Naive B cell (primary cell): Measurements from ENCODE around the gene TRIM8. TPM values are rescaled to one million over a fixed set of nuclear protein-coding genes. Genes with fewer than 3 reads are reported as not detected.
A peak's percentile ranks its signal among the peaks of the same experiment; 100 is the strongest.

Experiments
- ATAC-seq, 2 donors: fragments of 150-1000 bp; cut with Tn5 transposase; 2 replicates each; pipeline ENCODE4 v1.10.0; 2021; ENCODE audit warnings: low read depth in 2 of 2, mild to moderate bottlenecking in 2 of 2, moderate library complexity in 2 of 2
- DNase-seq: peaks from one replicate; pipeline ENCODE4 v3.0.0; 2022
- H3K27ac Mint-ChIP-seq, 6 donors: one replicate each; pipeline ENCODE4 v1.8.0; 2020 to 2022; ENCODE audit warnings: mild to moderate bottlenecking in 6 of 6, mixed read lengths in 6 of 6, moderate library complexity in 5 of 6, inconsistent platforms in 2 of 6
- H3K27me3 Mint-ChIP-seq, 3 donors: one replicate each; pipeline ENCODE4 v1.8.0; 2021 to 2022; ENCODE audit warnings: mixed read lengths in 3 of 3, mild to moderate bottlenecking in 1 of 3
- H3K36me3 Mint-ChIP-seq, 2 donors: one replicate each; pipeline ENCODE4 v1.8.0; 2020 to 2022; ENCODE audit warnings: mixed read lengths in 2 of 2, inconsistent platforms in 1 of 2, mild to moderate bottlenecking in 1 of 2
- H3K4me1 Mint-ChIP-seq, 3 donors: one replicate each; pipeline ENCODE4 v1.8.0; 2020 to 2022; ENCODE audit warnings: mixed read lengths in 3 of 3, inconsistent platforms in 1 of 3, mild to moderate bottlenecking in 1 of 3, moderate library complexity in 1 of 3
- H3K4me3 Mint-ChIP-seq, 8 donors: one replicate each; pipeline ENCODE4 v1.8.0; 2020 to 2022; ENCODE audit warnings: mild to moderate bottlenecking in 8 of 8, mixed read lengths in 8 of 8, moderate library complexity in 8 of 8, inconsistent platforms in 2 of 8
- H3K9me3 Mint-ChIP-seq, 7 donors: one replicate each; pipeline ENCODE4 v1.8.0; 2020 to 2022; ENCODE audit warnings: mixed read lengths in 7 of 7, mild to moderate bottlenecking in 5 of 7, inconsistent platforms in 2 of 7, moderate library complexity in 1 of 7
- polyA plus RNA-seq, 6 donors: library from polyadenylated mRNA; unstranded; fragments of 300-500 nt; fragmentation: Illumina TruSeq; gene quantifications; one replicate each; pipeline ENCODE4 v1.2.3, GENCODE V29; 2021; ENCODE audit warnings: low read depth in 6 of 6

Gene TRIM8
- polyA plus RNA-seq, 6 donors from 2014 or later = 27.1 to 45.8 (median 30.2) TPM

- H3K27me3 Mint-ChIP-seq = no peaks in the 10 kb centered on the region
- H3K27ac Mint-ChIP-seq = no peak overlapping the region
Measured at GRCh38 chr10:102605712-102606111, 38.6 kb upstream of the TRIM8 start.

GRCh38 chr10:102608487-102608886 lies 35.8 kb upstream of the TRIM8 start:
- H3K4me1 Mint-ChIP-seq = peaks cover 5 to 13% (median 5%) of the 10 kb centered on the region in 3 donors
- peaks cover 0 to 3% of the 10 kb centered on the region in 2 donors for H3K36me3 Mint-ChIP-seq
- peak overlapping the region in 1 of 6 donors; percentile 55 for H3K27ac Mint-ChIP-seq
- DNase-seq = no peak
- no peaks in the 10 kb centered on the region for H3K27me3 Mint-ChIP-seq
- H3K4me3 Mint-ChIP-seq = no peak overlapping the region
- H3K9me3 Mint-ChIP-seq = no peaks in the 10 kb centered on the region
- peak in 1 of 2 donors; percentile 43 for ATAC-seq

More at GRCh38 chr10:102605712-102606111, 38.6 kb upstream of the TRIM8 start:
- no peak for DNase-seq
- Mint-ChIP-seq H3K36me3 (peaks cover 0 to 3% of the 10 kb centered on the region in 2 donors), H3K4me1 (peaks cover 0 to under 1% (median 0%) of the 10 kb centered on the region in 3 donors), H3K4me3 (peak overlapping the region in 1 of 8 donors; percentile 58), H3K9me3 (no peaks in the 10 kb centered on the region)
- no peak for ATAC-seq

GRCh38 chr10:102610441-102610887 lies 33.8 kb upstream of the TRIM8 start:
- no peaks in the 10 kb centered on the region for H3K36me3 Mint-ChIP-seq
- H3K27me3 Mint-ChIP-seq = no peaks in the 10 kb centered on the region
- DNase-seq (no peak), ATAC-seq (no peak)
- H3K9me3 Mint-ChIP-seq = no peaks in the 10 kb centered on the region
- H3K27ac Mint-ChIP-seq = peak overlapping the region in 2 of 6 donors; percentile 29 to 66
- H3K4me3 Mint-ChIP-seq = no peak overlapping the region
- H3K4me1 Mint-ChIP-seq = peaks cover 5 to 16% (median 5%) of the 10 kb centered on the region in 3 donors

- ATAC-seq (no peak), DNase-seq (no peak)
- Mint-ChIP-seq H3K27ac (no peak overlapping the region), H3K36me3 (no peaks in the 10 kb centered on the region), H3K4me1 (peaks cover 5 to 23% (median 6%) of the 10 kb centered on the region in 3 donors), H3K4me3 (no peak overlapping the region), H3K27me3 (no peaks in the 10 kb centered on the region), H3K9me3 (no peaks in the 10 kb centered on the region)
Measured at GRCh38 chr10:102611514-102612087, 32.7 kb upstream of the TRIM8 start.

GRCh38 chr10:102612964-102613275 lies 31.4 kb upstream of the TRIM8 start:
- ATAC-seq (peak; percentile 50 to 54), DNase-seq (no peak)
- Mint-ChIP-seq H3K9me3 (no peaks in the 10 kb centered on the region), H3K4me1 (peaks cover 5 to 23% (median 11%) of the 10 kb centered on the region in 3 donors), H3K4me3 (peak overlapping the region in 2 of 8 donors; percentile 42 to 64), H3K27ac (peak overlapping the region in 4 of 6 donors; percentile 34 to 84 (median 82)), H3K36me3 (peaks cover 1 to 13% of the 10 kb centered on the region in 2 donors), H3K27me3 (no peaks in the 10 kb centered on the region)

GRCh38 chr10:102613286-102613685 lies 31.0 kb upstream of the TRIM8 start:
- Mint-ChIP-seq H3K9me3 (no peaks in the 10 kb centered on the region), H3K27ac (peak overlapping the region in 5 of 6 donors; percentile 21 to 84 (median 82)), H3K36me3 (peaks cover 5 to 16% of the 10 kb centered on the region in 2 donors), H3K4me3 (no peak overlapping the region), H3K4me1 (peaks cover 5 to 23% (median 11%) of the 10 kb centered on the region in 3 donors), H3K27me3 (no peaks in the 10 kb centered on the region)
- no peak for DNase-seq
- ATAC-seq = no peak

- peak overlapping the region in 1 of 6 donors; percentile 22 for H3K27ac Mint-ChIP-seq
- peaks cover 5 to 23% (median 11%) of the 10 kb centered on the region in 3 donors for H3K4me1 Mint-ChIP-seq
- no peak overlapping the region for H3K4me3 Mint-ChIP-seq
Measured at GRCh38 chr10:102613785-102614184, 30.5 kb upstream of the TRIM8 start.

GRCh38 chr10:102614888-102615287 lies 29.4 kb upstream of the TRIM8 start:
- Mint-ChIP-seq H3K4me3 (no peak overlapping the region), H3K4me1 (peaks cover 5 to 23% (median 11%) of the 10 kb centered on the region in 3 donors), H3K9me3 (no peaks in the 10 kb centered on the region), H3K36me3 (peaks cover 5 to 21% of the 10 kb centered on the region in 2 donors), H3K27ac (peak overlapping the region in 1 of 6 donors; percentile 69), H3K27me3 (no peaks in the 10 kb centered on the region)
- ATAC-seq = no peak
- DNase-seq = no peak

More at GRCh38 chr10:102613785-102614184, 30.5 kb upstream of the TRIM8 start:
- Mint-ChIP-seq H3K9me3 (no peaks in the 10 kb centered on the region), H3K27me3 (no peaks in the 10 kb centered on the region), H3K36me3 (peaks cover 5 to 21% of the 10 kb centered on the region in 2 donors)
- ATAC-seq (no peak), DNase-seq (no peak)

GRCh38 chr10:102615361-102615760 lies 28.9 kb upstream of the TRIM8 start:
- DNase-seq (no peak), ATAC-seq (peak in 1 of 2 donors; percentile 41)
- H3K36me3 Mint-ChIP-seq = peaks cover 5 to 21% of the 10 kb centered on the region in 2 donors
- H3K9me3 Mint-ChIP-seq = no peaks in the 10 kb centered on the region
- H3K27ac Mint-ChIP-seq = peak overlapping the region in 2 of 6 donors; percentile 19 to 69
- H3K4me3 Mint-ChIP-seq = no peak overlapping the region
- H3K4me1 Mint-ChIP-seq = peaks cover 5 to 23% (median 11%) of the 10 kb centered on the region in 3 donors
- no peaks in the 10 kb centered on the region for H3K27me3 Mint-ChIP-seq

GRCh38 chr10:102616066-102616770 lies 28.1 kb upstream of the TRIM8 start:
- H3K27ac Mint-ChIP-seq = peak overlapping the region in 1 of 6 donors; percentile 60
- no peaks in the 10 kb centered on the region for H3K9me3 Mint-ChIP-seq
- DNase-seq (peak; percentile 6), ATAC-seq (peak; percentile 47 to 71)
- H3K4me3 Mint-ChIP-seq = peak overlapping the region in 1 of 8 donors; percentile 47
- no peaks in the 10 kb centered on the region for H3K27me3 Mint-ChIP-seq
- peaks cover 5 to 21% of the 10 kb centered on the region in 2 donors for H3K36me3 Mint-ChIP-seq
- H3K4me1 Mint-ChIP-seq = peaks cover 5 to 23% (median 6%) of the 10 kb centered on the region in 3 donors

- no peak overlapping the region for H3K4me3 Mint-ChIP-seq
- H3K4me1 Mint-ChIP-seq = peaks cover 5 to 20% (median 6%) of the 10 kb centered on the region in 3 donors
- H3K27me3 Mint-ChIP-seq = no peaks in the 10 kb centered on the region
- DNase-seq (no peak), ATAC-seq (no peak)
- H3K27ac Mint-ChIP-seq = peak overlapping the region in 2 of 6 donors; percentile 52 to 60
- peaks cover 5 to 21% of the 10 kb centered on the region in 2 donors for H3K36me3 Mint-ChIP-seq
- no peaks in the 10 kb centered on the region for H3K9me3 Mint-ChIP-seq
Measured at GRCh38 chr10:102617041-102617440, 27.2 kb upstream of the TRIM8 start.

- no peak overlapping the region for H3K4me3 Mint-ChIP-seq
- no peaks in the 10 kb centered on the region for H3K9me3 Mint-ChIP-seq
- no peaks in the 10 kb centered on the region for H3K27me3 Mint-ChIP-seq
- peaks cover 5 to 21% of the 10 kb centered on the region in 2 donors for H3K36me3 Mint-ChIP-seq
- ATAC-seq (no peak), DNase-seq (no peak)
- peak overlapping the region in 1 of 6 donors; percentile 59 for H3K27ac Mint-ChIP-seq
- H3K4me1 Mint-ChIP-seq = peaks cover 3 to 13% (median 6%) of the 10 kb centered on the region in 3 donors
Measured at GRCh38 chr10:102617816-102618215, 26.5 kb upstream of the TRIM8 start.

- ATAC-seq (no peak), DNase-seq (no peak)
- H3K4me3 Mint-ChIP-seq = no peak overlapping the region
- H3K27ac Mint-ChIP-seq = peak overlapping the region in 1 of 6 donors; percentile 63
- no peaks in the 10 kb centered on the region for H3K9me3 Mint-ChIP-seq
- H3K36me3 Mint-ChIP-seq = peaks cover 5 to 21% of the 10 kb centered on the region in 2 donors
- no peaks in the 10 kb centered on the region for H3K27me3 Mint-ChIP-seq
- peaks cover 0 to 10% (median 6%) of the 10 kb centered on the region in 3 donors for H3K4me1 Mint-ChIP-seq
Measured at GRCh38 chr10:102619281-102619981, 24.8 kb upstream of the TRIM8 start.
